IMR-90 (cell line): ENCODE measurements around the gene RTP4. TPM values are rescaled to one million over a fixed set of nuclear protein-coding genes. Genes with fewer than 3 reads are reported as not detected.

Source experiments
- ATAC-seq: fragments of 200-7000 bp; cut with Tn5 transposase; 2 replicates; pipeline ENCODE4 v1.9.1; 2020; ENCODE audit warnings: low read depth, mild to moderate bottlenecking, moderate library complexity
- BruUV-seq: library from RNA; stranded (reverse); fragments of 400-500 nt; replicated peaks from 2 replicates; lab custom pipeline; 2021; lab: Mats Ljungman, UMichigan
- CTCF ChIA-PET: fragments of 300-600 bp; formaldehyde crosslinking; extraction: SDS; loops from one replicate; lab custom pipeline; 2021; ENCODE audit warnings: antibody characterized with exemption; lab: Yijun Ruan, JAX
- POLR2A ChIA-PET: fragments of 300-600 bp; sonication (Branson Sonifier 250); formaldehyde crosslinking; loops from one replicate; lab custom pipeline; 2022; ENCODE audit warnings: antibody characterized with exemption; ENCODE audit not compliant: unreplicated experiment; lab: Charles Lee
- DNase-seq: peaks from one replicate; pipeline ENCODE4 v3.0.0; 2013
- H2AFZ ChIP-seq: replicated peaks from 2 replicates; pipeline ENCODE3; 2013; ENCODE audit warnings: low read length, mild to moderate bottlenecking; ENCODE audit not compliant: poor library complexity
- H2AK5ac ChIP-seq: 2 replicates; pipeline ENCODE4 v1.6.1; 2013; ENCODE audit warnings: low read depth, low read length, inconsistent platforms
- H2AK9ac ChIP-seq: replicated peaks from 2 replicates; pipeline ENCODE3; 2013; ENCODE audit warnings: mild to moderate bottlenecking, low read depth, low read length, moderate library complexity; ENCODE audit not compliant: poor library complexity
- H2BK120ac ChIP-seq: 2 replicates; pipeline ENCODE4 v1.6.1; 2013; ENCODE audit warnings: low read depth, low read length, inconsistent platforms
- H2BK15ac ChIP-seq: 3 replicates; pipeline ENCODE4 v1.6.1; 2013; ENCODE audit warnings: low read depth, low read length, inconsistent platforms
- H2BK20ac ChIP-seq: 2 replicates; pipeline ENCODE4 v1.6.1; 2013; ENCODE audit warnings: low read depth, mild to moderate bottlenecking, inconsistent platforms, low read length, moderate library complexity
- H2BK5ac ChIP-seq: 2 replicates; pipeline ENCODE4 v1.6.1; 2013; ENCODE audit warnings: mild to moderate bottlenecking, low read depth, low read length, inconsistent platforms; ENCODE audit not compliant: poor library complexity, severe bottlenecking
- H3K14ac ChIP-seq: replicated peaks from 2 replicates; pipeline ENCODE4 v1.6.1; 2013; ENCODE audit warnings: low read depth, low read length, inconsistent platforms
- H3K18ac ChIP-seq: 2 replicates; pipeline ENCODE4 v1.6.1; 2013; ENCODE audit warnings: low read depth, low read length, control low read depth
- H3K23ac ChIP-seq: 2 replicates; pipeline ENCODE4 v1.6.1; 2013; ENCODE audit warnings: low read depth, low read length, inconsistent platforms
- H3K27ac ChIP-seq: 2 replicates; pipeline ENCODE4 v1.5.1; 2013; ENCODE audit warnings: mild to moderate bottlenecking, control low read depth, low read length; ENCODE audit not compliant: insufficient read depth
- H3K27me3 ChIP-seq: 2 replicates; pipeline ENCODE4 v1.6.1; 2013; ENCODE audit warnings: low read length; ENCODE audit not compliant: control insufficient read depth, insufficient read depth
- H3K36me3 ChIP-seq: 2 replicates; pipeline ENCODE4 v1.6.1; 2013; ENCODE audit warnings: low read length, mixed read lengths; ENCODE audit not compliant: control insufficient read depth, insufficient read depth
- H3K4ac ChIP-seq: 2 replicates; pipeline ENCODE4 v1.6.1; 2013; ENCODE audit warnings: low read depth, low read length, inconsistent platforms
- H3K4me1 ChIP-seq: 2 replicates; pipeline ENCODE4 v1.6.1; 2013; ENCODE audit warnings: low read length, mixed read lengths; ENCODE audit not compliant: control insufficient read depth, insufficient read depth
- H3K4me2 ChIP-seq: 2 replicates; pipeline ENCODE4 v1.6.1; 2013; ENCODE audit warnings: low read depth, mild to moderate bottlenecking, control low read depth, low read length, moderate library complexity
- H3K4me3 ChIP-seq: 2 replicates; pipeline ENCODE4 v1.5.1; 2013; ENCODE audit warnings: low read depth, mild to moderate bottlenecking, control low read depth, low read length, moderate library complexity; ENCODE audit not compliant: insufficient read depth
- H3K56ac ChIP-seq: 2 replicates; pipeline ENCODE4 v1.6.1; 2013; ENCODE audit warnings: low read length, inconsistent platforms; ENCODE audit not compliant: insufficient read depth; ENCODE audit errors: extremely low read depth
- H3K79me1 ChIP-seq, 2 experiments: 2 replicates each; pipeline ENCODE4 v1.6.1; 2013; ENCODE audit warnings: low read length in 2 of 2, inconsistent platforms in 1 of 2, low read depth in 1 of 2
- H3K9ac ChIP-seq: 2 replicates; pipeline ENCODE4 v1.6.1; 2013; ENCODE audit warnings: low read depth, low read length, control low read depth
- H3K9me1 ChIP-seq: 2 replicates; pipeline ENCODE4 v1.6.1; 2013; ENCODE audit warnings: low read length, inconsistent platforms; ENCODE audit not compliant: insufficient read depth
- H3K9me3 ChIP-seq: 2 replicates; pipeline ENCODE4 v1.6.1; 2013; ENCODE audit warnings: low read length; ENCODE audit not compliant: control insufficient read depth, insufficient read depth
- H4K20me1 ChIP-seq: 2 replicates; pipeline ENCODE4 v1.6.1; 2013; ENCODE audit warnings: low read length, inconsistent platforms; ENCODE audit not compliant: insufficient read depth
- H4K5ac ChIP-seq: 2 replicates; pipeline ENCODE4 v1.6.1; 2013; ENCODE audit warnings: mild to moderate bottlenecking, low read depth, low read length, control low read depth
- H4K8ac ChIP-seq, 2 experiments: 2 replicates each; pipeline ENCODE4 v1.6.1; 2013; ENCODE audit warnings: low read depth in 2 of 2, low read length in 2 of 2, control low read depth in 1 of 2, inconsistent platforms in 1 of 2
- H4K91ac ChIP-seq: 2 replicates; pipeline ENCODE4 v1.6.1; 2013; ENCODE audit warnings: low read depth, low read length, inconsistent platforms; ENCODE audit not compliant: insufficient read depth
- ELK1 ChIP-seq: fragments of 150-350 bp; IDR thresholded peaks from 2 replicates; pipeline ENCODE4 v1.6.1; 2016; ENCODE audit warnings: low read depth, mild to moderate bottlenecking, low read length, moderate library complexity, borderline replicate concordance
- FOS ChIP-seq: fragments of 150-350 bp; IDR thresholded peaks from 2 replicates; pipeline ENCODE4 v1.6.1; 2016; ENCODE audit warnings: low read depth, low read length
- MAZ ChIP-seq: IDR thresholded peaks from 2 replicates; pipeline ENCODE4 v1.6.1; 2012; ENCODE audit warnings: low read depth, mild to moderate bottlenecking, low read length, improper control_type of control experiment, moderate library complexity, borderline replicate concordance
- NFE2L2 ChIP-seq: fragments of 150-350 bp; IDR thresholded peaks from 2 replicates; pipeline ENCODE4 v1.6.1; 2016; ENCODE audit warnings: low read depth, mild to moderate bottlenecking, low read length
- RAD21 ChIP-seq: IDR thresholded peaks from 2 replicates; pipeline ENCODE4 v1.6.1; 2012; ENCODE audit warnings: low read length, improper control_type of control experiment
- SMC3 ChIP-seq: fragments of 150-350 bp; IDR thresholded peaks from 2 replicates; pipeline ENCODE4 v1.6.1; 2016; ENCODE audit warnings: low read depth, mild to moderate bottlenecking, antibody characterized with exemption, low read length, moderate library complexity
- whole genome bisulfite sequencing, 2 experiments: methylation state at CpG; one replicate each; pipeline versions ENCODE4 v1.1.5 to v1.1.7; 2013; ENCODE audit warnings: missing lambda C conversion rate in 2 of 2; ENCODE audit not compliant: insufficient read length in 1 of 2; ENCODE audit errors: extremely low coverage in 2 of 2; 5-methylcytosine and 5-hydroxymethylcytosine counted together
- dilution Hi-C: fragments of 300-500 bp; cut with HindIII; formaldehyde crosslinking; loops from one replicate; pipeline ENCODE4 v1.14.3; 2018; ENCODE audit warnings: low sequenced_read_pairs; ENCODE audit not compliant: unreplicated experiment
- in situ Hi-C: fragments of 300-500 bp; cut with MboI; formaldehyde crosslinking; loops from 3 replicates; pipeline ENCODE4 v1.14.3; 2019; ENCODE audit warnings: low sequenced_read_pairs, inconsistent platforms, mixed read lengths
- intact Hi-C: fragments of 100-400 bp; cut with micrococcal nuclease; formaldehyde crosslinking; loops from 2 replicates; pipeline ENCODE4 v1.10.0; 2022
- polyA plus RNA-seq, 3 experiments: library from polyadenylated mRNA; depleted of rRNA; stranded (reverse); fragments of >200 nt; gene quantifications; 2 replicates each; pipeline ENCODE4 v1.2.3, GENCODE V29; 2012; ENCODE audit warnings: low replicate concordance in 1 of 3
- total RNA-seq: library from RNA; depleted of rRNA; stranded (reverse); fragments of >200 nt; gene quantifications from 2 replicates; pipeline ENCODE4 v1.2.3, GENCODE V29; 2012
- TF ChIP-seq, protein P1 (sequence below): conservative IDR thresholded peaks from 2 replicates; pipeline ENCODE4 v1.5.1; 2012; ENCODE audit warnings: mild to moderate bottlenecking, low read depth, low read length, improper control_type of control experiment

Gene RTP4
- total and polyA plus RNA-seq, 2 of the 4 experiments (the other 2 are of a cell fraction): not detected

DNA sequence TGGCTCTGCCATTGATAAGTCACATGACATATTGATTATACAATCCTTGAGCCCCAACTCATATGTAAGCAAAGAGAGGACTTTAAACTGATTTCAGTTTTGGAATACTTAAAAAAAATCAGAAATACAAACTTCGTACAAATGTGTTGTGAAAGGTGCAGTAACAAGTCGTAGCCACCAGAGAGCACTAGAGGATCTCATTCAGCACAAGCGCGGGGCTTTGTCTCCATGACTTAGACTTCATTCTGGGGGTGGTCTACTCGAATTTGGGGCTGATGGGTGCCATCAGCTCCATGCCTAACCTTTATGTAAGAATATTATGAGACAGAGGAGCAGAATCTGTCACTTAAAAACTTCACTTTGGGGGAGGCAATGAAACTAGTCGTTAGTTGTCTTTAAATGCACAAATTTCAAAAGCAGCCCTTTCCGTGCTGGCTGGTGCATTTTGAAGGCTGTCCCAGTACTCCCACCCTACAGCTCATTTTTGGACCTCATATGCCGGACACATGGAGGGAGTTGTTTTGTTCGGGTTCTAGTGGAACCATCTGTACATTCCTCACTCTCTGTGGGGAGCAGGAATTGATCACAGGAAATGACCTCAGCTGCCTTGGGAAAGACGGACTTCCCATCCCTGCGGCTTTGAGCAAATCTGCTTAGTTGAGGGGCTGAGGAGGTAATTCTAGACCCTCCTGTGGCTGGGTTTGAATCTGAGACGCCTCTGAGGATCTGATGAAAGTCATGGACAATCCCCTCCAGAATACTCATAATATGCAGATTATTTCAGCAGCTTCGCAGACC, 49.2 kb upstream of the RTP4 start:
- Histone ChIP-seq H2AK9ac (no peak overlapping the region), H3K9ac (peak overlapping the region; percentile 4; the same call in 1 of the 2 replicates), H4K8ac (peak overlapping the region; percentile 34 to 76; a peak in 2 of 4 replicates), H3K27me3 (peaks cover 10% of the 10 kb centered on the region), H4K91ac (peak overlapping the region; percentile 43; the same call in 1 of the 2 replicates), H3K79me1 (no peaks in the 10 kb centered on the region), H2BK5ac (no peak overlapping the region), H3K14ac (peak overlapping the region; percentile 30; the same call in 1 of the 2 replicates), H2BK120ac (peak overlapping the region; percentile 77), H3K4me1 (peaks cover 2% of the 10 kb centered on the region; the same call in 1 of the 2 replicates), H3K27ac (no peak overlapping the region), H2AK5ac (no peak overlapping the region), H2BK20ac (peak overlapping the region; percentile 73), H3K23ac (peak overlapping the region; percentile 14; the same call in 1 of the 2 replicates), H3K4me3 (peak overlapping the region; percentile 4; the same call in 1 of the 2 replicates), H3K9me3 (no peaks in the 10 kb centered on the region), H4K5ac (no peak overlapping the region), H3K56ac (peak overlapping the region; percentile 28; the same call in 1 of the 2 replicates), H2BK15ac (peak overlapping the region; percentile 12; the same call in 2 of the 3 replicates), H3K18ac (peak overlapping the region; percentile 3; the same call in 1 of the 2 replicates), H3K9me1 (no peaks in the 10 kb centered on the region), H2AFZ (peak overlapping the region; percentile 85), H3K4me2 (peak overlapping the region; percentile 62), H4K20me1 (no peaks in the 10 kb centered on the region), H3K4ac (peak overlapping the region; percentile 34; the same call in 1 of the 2 replicates), H3K36me3 (no peaks in the 10 kb centered on the region)
- intact Hi-C loops (loop anchor here (1.0 to 10.0 kb wide), 7 partner anchors 94 to 474 kb away; partner anchors contain the start of gene ADIPOQ), in situ Hi-C loops (loop anchor here (5.0 kb wide), 2 partner anchors 102 to 358 kb away; no protein-coding TSS in a partner anchor), dilution Hi-C loops (loop anchor here (25.0 kb wide), 1 partner anchor 368 kb away; no protein-coding TSS in a partner anchor)
- TF ChIP-seq MAZ: no peak
- TF ChIP-seq RAD21: peak; percentile 86
- TF ChIP-seq ELK1: no peak
- no peak for TF ChIP-seq NFE2L2
- TF ChIP-seq, protein P1, sequence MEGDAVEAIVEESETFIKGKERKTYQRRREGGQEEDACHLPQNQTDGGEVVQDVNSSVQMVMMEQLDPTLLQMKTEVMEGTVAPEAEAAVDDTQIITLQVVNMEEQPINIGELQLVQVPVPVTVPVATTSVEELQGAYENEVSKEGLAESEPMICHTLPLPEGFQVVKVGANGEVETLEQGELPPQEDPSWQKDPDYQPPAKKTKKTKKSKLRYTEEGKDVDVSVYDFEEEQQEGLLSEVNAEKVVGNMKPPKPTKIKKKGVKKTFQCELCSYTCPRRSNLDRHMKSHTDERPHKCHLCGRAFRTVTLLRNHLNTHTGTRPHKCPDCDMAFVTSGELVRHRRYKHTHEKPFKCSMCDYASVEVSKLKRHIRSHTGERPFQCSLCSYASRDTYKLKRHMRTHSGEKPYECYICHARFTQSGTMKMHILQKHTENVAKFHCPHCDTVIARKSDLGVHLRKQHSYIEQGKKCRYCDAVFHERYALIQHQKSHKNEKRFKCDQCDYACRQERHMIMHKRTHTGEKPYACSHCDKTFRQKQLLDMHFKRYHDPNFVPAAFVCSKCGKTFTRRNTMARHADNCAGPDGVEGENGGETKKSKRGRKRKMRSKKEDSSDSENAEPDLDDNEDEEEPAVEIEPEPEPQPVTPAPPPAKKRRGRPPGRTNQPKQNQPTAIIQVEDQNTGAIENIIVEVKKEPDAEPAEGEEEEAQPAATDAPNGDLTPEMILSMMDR: peak; percentile 88
- TF ChIP-seq FOS: no peak
- peak; percentile 93 for TF ChIP-seq SMC3
- BruUV-seq: no TSS peak
- DNase-seq: peak; percentile 73
- CTCF ChIA-PET: interaction anchor here (0.5 to 8.6 kb wide), 47 partner anchors 8 to 396 kb away, joined by 3 to 168 read pairs (median 4); partner anchors contain the start of genes RPL39L and RTP4
- WGBS, 2 experiments: 100% methylated on average over 1 of the region's 13 CpGs; no CpG with 5 or more reads in 1 of the 2 experiments
- peak; percentile 77 for ATAC-seq
- POLR2A ChIA-PET: interaction anchor here (0.5 to 1.2 kb wide), 2 partner anchors 182 to 360 kb away, joined by 5 read pairs; no protein-coding TSS in a partner anchor
